SW480 (cell line): ENCODE results near the gene ADGRD2.

ENCODE experiments used
- DNase-seq: peaks from one replicate; pipeline ENCODE4 v3.0.0-alpha.2; 2016; ENCODE audit warnings: low spot score

The ADGRD2 gene

DNA sequence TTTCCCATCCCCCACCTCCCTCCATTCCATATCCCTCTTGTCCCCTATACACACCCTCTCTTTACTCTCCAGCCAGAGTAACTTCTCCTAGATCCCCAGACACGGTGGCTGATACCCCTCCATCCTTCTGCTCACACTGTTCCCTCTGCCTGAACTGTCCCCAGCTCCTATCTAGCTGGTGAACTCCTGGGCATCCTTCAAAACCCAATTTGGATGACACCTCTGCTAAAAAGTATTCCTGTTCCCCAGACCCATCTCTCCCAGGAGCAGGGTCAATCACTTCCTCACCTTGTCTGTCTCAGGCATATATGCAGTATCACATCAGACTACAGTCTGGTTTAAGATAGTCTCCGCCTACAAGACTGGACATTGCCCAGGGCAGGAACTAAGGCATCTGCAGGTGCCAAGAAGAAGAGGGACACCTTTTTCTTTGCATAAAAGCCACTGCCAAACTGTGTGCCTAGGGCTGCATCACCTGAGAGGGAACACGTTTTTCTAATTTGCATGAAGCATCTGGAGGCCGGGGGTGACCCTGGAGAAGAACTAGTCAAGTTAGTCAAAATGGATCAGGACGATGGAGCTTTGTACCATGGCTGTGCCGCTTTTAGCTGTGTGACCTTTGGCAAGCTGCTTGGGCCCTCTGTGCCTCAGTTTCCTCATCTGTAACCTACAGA is 29.8 kb downstream of the ADGRD2 start:
- DNase-seq, result no peak

DNA sequence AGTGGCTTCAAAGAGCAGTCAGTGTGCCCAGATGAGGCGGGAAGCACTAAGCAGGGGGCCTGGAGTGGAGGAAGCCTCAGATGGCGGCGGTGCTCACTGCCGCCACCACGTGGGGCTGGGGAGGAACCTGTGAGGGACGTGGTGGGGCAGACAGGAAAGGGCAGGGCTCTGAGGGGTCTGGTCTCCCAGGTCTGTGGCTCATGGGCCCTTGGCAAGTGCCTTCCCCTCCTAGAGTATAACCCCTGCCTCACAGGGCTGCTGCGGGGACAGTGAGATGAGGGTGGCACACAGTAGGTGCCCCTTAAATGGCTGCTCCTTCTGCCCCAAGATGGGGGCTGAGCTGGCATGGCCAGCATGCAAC is 30.4 kb downstream of the ADGRD2 start:
- DNase-seq, result no peak

DNA sequence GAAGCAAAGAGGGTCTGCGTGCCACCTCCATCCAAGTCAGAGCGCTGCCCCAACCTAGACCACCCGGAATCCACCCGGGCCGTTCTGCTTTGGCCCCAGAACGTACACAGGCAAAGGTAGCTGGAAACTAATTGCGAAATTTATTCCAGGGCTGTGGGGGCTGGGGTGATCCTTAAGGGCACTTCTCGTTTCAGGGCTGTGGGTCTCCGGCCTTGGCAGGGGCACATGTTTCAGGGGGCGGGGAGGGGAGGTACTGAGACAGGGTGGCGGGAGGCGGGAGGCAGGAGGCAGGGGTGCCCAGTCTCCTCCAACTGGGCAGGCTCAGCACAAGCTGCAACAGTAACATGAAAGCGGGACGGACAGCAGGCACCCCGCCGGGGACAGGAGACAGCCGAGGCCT is 30.9 kb downstream of the ADGRD2 start:
- DNase-seq, result no peak

DNA sequence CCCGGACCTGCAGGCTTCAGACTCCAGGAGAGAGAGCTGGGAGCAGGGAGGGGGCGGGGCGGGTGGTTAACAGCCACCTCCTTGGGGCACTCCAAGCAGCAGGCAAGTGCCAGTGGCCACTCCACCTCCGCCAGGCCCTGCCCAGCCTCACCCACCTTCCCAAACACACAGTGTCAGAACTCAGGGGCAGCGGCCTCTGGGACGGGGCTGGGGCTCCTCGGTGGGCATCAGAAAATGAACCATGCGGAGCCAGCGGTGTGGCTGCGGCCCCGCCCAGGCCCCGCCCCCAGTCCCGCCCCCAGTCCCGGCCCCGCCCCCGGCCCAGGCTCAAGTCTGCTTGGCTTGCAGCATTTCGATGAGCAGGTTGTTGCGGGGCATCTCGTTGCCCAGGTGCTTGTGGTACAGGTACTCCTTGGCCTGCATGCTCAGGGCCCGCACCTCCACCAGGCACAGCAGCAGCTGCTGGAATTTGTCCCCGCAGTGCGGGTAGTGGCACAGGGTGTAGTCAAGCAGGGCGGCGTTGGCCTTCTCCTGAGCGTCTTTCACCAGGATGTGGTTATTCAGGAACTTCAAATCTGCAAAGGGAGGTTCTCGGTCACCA is 32.3 kb downstream of the ADGRD2 start:
- peak; percentile 65 for DNase-seq

- DNase-seq, result no peak
Measured at GRCh38 chr9:124483481-124483880, 33.2 kb downstream of the ADGRD2 start.

GRCh38 chr9:124485201-124485600 is 35.0 kb downstream of the ADGRD2 start:
- no peak for DNase-seq

GRCh38 chr9:124485936-124486335 is 35.7 kb downstream of the ADGRD2 start:
- no peak for DNase-seq

DNA sequence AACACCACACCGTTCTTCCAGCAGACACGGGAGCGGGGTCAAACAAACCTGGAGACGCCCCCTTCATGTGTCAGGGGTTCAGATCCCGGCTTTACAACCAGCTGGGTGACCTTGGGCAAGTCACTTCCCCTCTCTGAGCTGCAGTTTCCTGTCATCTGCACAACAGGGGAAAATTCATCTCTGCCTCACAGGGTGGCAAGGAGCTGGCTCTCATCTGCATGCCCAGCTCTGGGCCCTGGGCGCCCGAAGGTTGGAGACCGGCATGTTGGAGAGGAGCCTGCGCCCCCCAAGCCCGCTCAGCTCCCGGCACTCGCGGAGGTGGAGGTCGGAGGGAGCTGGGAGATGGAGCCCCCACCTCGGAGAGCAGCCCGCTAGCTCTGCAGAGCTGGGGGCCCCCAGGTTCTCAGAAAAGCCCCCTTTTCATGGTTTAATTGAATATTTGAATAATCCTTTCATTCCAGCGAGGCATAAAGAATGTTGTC is 36.6 kb downstream of the ADGRD2 start:
- DNase-seq, result no peak

DNA sequence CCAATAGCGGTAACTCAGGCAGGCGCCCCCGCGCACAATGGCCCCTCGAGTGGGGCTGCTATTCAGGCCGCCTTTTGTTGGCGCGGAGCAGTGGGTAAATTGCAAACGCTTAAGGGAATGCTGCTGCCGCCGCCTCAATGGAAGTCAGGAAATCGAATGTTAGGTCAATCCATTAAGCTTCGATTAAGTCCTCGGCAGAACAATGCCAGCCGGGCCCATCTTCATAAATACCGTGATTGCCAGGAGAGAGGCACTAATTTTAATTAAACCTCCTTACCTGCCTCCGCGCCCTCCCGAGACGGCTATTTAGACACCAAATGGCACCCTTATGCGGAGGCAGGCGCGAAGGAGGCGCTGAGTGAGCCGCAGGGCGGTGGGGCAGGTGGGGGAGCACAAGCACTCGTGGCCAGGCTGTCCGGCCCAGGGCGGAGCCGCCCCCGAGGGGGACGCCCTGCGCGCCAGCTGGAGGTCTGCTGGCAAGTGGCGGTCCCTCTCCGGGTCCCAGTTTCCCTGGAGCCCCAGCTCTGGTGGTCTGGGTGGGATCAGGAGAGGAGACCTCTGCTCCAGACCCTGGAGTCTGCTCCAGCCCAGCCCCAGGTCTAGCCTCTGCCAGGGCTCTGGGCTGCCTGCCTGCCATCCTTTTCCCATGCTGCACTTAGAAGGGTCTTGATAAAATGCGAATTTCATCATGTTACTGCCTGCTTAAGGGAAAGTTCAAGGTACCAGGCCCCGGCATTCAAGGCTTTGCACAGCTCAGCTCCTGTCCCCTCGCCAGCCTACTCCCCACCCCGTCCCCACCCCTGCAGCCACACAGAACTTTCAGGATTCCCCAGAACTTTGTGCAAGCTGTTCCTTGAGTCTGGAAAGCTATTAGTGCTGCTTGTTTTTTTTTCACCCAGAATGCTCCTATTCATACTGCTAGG is 37.3 kb downstream of the ADGRD2 start:
- DNase-seq, result no peak

- DNase-seq, result no peak
Measured at GRCh38 chr9:124488641-124489210, 38.5 kb downstream of the ADGRD2 start.

- peak; percentile 65 for DNase-seq
Measured at GRCh38 chr9:124489222-124489621, 39.0 kb downstream of the ADGRD2 start.

- DNase-seq, result no peak
Measured at GRCh38 chr9:124490004-124490403, 39.8 kb downstream of the ADGRD2 start.

DNA sequence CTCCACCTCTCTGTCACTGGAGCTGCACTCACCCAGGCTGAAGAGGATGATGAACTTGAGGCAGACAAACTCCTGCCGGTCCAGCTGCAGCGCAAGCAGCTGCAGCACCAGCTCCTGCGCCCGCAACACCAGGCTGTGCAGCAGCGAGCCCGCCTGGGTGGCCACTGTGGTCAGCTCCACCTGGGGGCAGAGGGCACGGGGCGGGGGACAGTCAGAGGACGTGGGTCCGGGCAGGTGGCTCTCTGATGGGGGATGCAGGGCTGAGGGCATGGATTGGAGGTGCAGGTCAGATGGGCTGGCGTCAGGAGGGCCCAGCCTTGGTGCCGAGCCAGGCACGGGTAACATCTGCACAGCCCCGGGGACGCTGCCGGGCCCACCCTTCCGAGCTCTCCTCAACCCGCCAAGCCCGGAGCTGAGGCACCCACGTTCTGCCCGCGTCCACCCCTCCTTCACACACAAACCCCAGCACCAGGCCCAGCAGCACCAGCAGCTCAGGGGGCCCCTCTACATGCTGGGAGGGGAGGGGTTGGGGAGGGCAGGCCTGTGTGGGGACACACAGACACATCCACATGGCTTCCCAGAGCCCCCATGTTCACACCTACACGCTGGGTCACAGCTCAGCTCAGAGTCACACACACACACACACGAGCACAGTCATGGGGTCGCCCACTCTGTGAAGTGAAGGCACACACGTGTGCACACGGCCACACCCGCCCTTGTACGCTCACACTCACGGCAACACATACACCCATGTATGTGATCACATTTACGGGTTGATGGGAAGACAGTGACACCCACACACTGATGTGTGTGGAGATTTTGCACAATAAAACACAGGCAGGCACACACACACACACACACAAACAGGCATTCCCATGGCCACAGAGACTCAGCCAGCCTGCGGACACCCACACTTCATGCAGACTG is 41.1 kb downstream of the ADGRD2 start:
- DNase-seq, result no peak

DNA sequence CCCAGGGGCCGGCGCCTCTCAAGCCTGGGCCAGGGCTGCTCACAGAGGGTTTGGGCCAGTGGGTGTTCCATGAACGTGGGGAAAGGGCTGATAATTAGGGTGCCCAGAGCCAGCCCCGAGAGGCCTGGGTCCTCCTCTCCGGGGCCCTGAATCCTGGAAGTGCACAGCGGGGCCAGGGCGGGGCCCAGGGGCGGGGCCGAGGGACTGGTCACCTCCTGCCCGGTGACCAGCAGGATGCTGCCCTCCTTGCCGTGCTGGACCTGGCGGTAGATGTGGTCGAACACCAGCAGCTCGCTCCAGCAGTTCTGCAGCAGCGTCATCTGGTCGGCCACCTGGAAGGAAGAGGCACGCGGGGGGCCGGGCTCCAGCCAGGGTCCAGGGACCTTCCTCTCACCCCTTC is 42.6 kb downstream of the ADGRD2 start:
- DNase-seq, result no peak

DNA sequence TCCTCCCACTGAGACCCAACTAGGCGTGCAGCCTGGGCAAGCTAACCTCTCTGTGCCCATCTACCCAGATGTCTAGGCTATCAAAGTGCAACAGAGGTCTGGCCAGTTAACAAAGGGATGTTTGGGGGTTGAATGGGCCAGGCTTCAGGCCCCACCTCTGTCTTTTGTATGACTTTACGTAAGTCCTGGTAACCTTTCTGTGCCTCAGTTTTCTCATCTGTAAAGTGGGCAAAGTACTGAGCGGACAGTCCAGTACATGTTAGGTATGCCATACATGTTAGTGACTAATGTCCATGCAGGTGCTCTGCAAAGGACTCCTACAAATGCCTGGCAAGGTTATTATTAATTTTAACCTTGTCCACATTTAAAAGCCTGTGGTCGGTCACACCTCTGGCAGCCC is 43.0 kb downstream of the ADGRD2 start:
- no peak for DNase-seq

DNA sequence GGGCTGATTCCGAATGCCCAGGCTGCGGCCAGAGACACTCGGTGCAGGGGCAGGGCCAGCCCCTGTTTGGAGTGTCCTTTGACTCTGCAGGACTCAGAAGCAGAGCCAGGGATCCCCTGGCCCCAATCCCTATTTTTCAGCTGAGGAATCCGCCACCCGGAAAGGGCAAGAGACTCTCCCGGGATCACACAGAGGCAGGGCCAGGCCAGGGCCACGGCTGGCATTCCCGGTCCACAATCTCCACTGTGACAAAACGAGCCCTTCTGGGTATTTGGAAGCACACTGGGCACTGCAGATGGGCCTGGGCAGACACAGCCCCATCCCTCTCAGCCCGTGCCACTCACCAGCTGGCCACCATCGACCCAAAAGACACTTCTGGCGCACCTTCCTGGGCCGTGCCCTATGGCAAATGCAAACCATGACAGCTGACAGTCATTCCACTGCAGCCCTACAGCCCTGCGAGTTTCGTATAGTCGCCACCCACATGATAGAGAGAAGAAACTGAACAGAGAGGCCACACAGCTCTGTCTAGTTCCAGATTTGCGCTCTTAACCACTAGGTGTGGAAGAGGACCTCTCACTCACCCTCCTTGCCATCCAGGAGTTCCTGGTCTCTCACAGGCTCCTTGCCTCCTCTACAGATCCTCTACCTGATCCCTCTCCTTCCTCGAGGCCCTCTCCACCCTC is 43.7 kb downstream of the ADGRD2 start:
- no peak for DNase-seq

- DNase-seq, result no peak
Measured at GRCh38 chr9:124495126-124496074, 45.1 kb downstream of the ADGRD2 start.

DNA sequence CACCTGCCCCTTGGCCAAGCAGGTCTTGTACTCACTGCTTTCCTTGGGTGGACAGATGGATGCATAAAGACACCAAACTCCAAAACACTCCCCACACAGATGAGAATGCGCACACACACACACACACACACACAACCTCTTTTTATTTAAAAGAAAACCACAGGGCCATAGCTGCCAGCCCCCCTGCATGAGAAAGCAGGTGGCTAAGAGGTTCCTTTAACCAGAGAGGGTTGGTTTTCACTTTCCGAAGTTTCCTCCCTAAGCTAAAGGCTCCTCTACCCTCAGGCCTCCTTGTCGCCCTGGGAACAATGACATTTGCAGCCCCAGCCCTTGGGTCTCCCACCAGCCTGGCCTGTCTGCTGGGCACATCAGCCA is 45.8 kb downstream of the ADGRD2 start:
- DNase-seq, result no peak

GRCh38 chr9:124496463-124496862 is 46.2 kb downstream of the ADGRD2 start:
- no peak for DNase-seq

- DNase-seq, result no peak
Measured at GRCh38 chr9:124497441-124497840, 47.2 kb downstream of the ADGRD2 start.
